ENCODE results near the gene TLX2. TPM values are rescaled to one million over a fixed set of nuclear protein-coding genes. Genes with fewer than 3 reads are reported as not detected.

The TLX2 gene
- total and polyA plus RNA-seq, 2 of the 13 experiments (the other 11 are each of a cell fraction or from before 2014, with no cell fraction given), result 0.05 to 0.20 TPM

- TF ChIP-seq NCOR1 (IDR thresholded peaks at IDR 0.05; ENCODE audit: borderline replicate concordance, low read length) (no peak; the same call in 1 of the 2 replicates), PRDM10 (CRISPR knock-in tag; IDR thresholded peaks at IDR 0.05; ENCODE audit: low read depth) (no peak; the same call in 1 of the 2 replicates), HNRNPH1 (optimal IDR thresholded peaks at IDR 0.05; ENCODE audit: low read depth, low read length) (no peak), CENPT (CRISPR knock-in tag; IDR thresholded peaks at IDR 0.05; ENCODE audit: low read depth) (0 out of 2 replicates have a peak, but pooled peaks have one; percentile 80), ZNF883 (CRISPR knock-in tag; IDR thresholded peaks at IDR 0.05; ENCODE audit: not compliant biosample characterization) (peak; percentile 76), ZBTB42 (CRISPR knock-in tag; IDR thresholded peaks at IDR 0.05) (no peak), ONECUT2 (CRISPR knock-in tag; IDR thresholded peaks at IDR 0.05) (no peak; the same call in 1 of the 2 replicates), ZNF770 (CRISPR knock-in tag; IDR thresholded peaks at IDR 0.05) (peak; percentile 34), ZNF136 (CRISPR knock-in tag; IDR thresholded peaks at IDR 0.05; ENCODE audit: low read depth) (peak; percentile 62), SMAD1 (CRISPR knock-in tag; IDR thresholded peaks at IDR 0.05; ENCODE audit: borderline replicate concordance, low read depth) (no peak), ISL2 (CRISPR knock-in tag; IDR thresholded peaks at IDR 0.05) (0 out of 2 replicates have a peak, but pooled peaks have one; percentile 54), ZNF609 (CRISPR knock-in tag; IDR thresholded peaks at IDR 0.05; ENCODE audit: borderline replicate concordance) (no peak), POGZ (CRISPR knock-in tag; IDR thresholded peaks at IDR 0.05) (peak; percentile 37; the same call in 1 of the 2 replicates), REL (CRISPR knock-in tag; conservative IDR thresholded peaks at IDR 0.05) (no peak), SUZ12 (IDR thresholded peaks at IDR 0.05; ENCODE audit: low read depth, low read length) (no peak), ZNF605 (CRISPR knock-in tag; IDR thresholded peaks at IDR 0.05) (peak; percentile 91), NFATC3 (CRISPR knock-in tag; IDR thresholded peaks at IDR 0.05) (no peak)
These were observed 11.3 kb upstream of the TLX2 start (continued) for GRCh38 chr2:74502720-74503505.

All from HepG2 (cell line).